Endometrial microvascular endothelial cells (primary cell): ENCODE measurements around the gene ZNF480. TPM values are rescaled to one million over a fixed set of nuclear protein-coding genes. Genes with fewer than 3 reads are reported as not detected.
"Not testable (repeated sequence)": the region's sequence is repeated elsewhere in the genome, so short reads cannot be mapped to it uniquely, and the experiment has no call there.

Source experiments
- in situ Hi-C: cut with HindIII; loops from 2 replicates; pipeline ENCODE4 v1.10.0; 2017; ENCODE audit warnings: low sequenced_read_pairs, low pct_unique_long_range_greater_than_20kb; ENCODE audit errors: inconsistent ontology term
- total RNA-seq: library from RNA; depleted of rRNA; stranded (reverse); fragments of >200 nt; gene quantifications from one replicate; pipeline ENCODE4 v1.2.3, GENCODE V29; 2015; ENCODE audit errors: inconsistent ontology term

Gene ZNF480
- total RNA-seq, result 3.4 TPM

DNA sequence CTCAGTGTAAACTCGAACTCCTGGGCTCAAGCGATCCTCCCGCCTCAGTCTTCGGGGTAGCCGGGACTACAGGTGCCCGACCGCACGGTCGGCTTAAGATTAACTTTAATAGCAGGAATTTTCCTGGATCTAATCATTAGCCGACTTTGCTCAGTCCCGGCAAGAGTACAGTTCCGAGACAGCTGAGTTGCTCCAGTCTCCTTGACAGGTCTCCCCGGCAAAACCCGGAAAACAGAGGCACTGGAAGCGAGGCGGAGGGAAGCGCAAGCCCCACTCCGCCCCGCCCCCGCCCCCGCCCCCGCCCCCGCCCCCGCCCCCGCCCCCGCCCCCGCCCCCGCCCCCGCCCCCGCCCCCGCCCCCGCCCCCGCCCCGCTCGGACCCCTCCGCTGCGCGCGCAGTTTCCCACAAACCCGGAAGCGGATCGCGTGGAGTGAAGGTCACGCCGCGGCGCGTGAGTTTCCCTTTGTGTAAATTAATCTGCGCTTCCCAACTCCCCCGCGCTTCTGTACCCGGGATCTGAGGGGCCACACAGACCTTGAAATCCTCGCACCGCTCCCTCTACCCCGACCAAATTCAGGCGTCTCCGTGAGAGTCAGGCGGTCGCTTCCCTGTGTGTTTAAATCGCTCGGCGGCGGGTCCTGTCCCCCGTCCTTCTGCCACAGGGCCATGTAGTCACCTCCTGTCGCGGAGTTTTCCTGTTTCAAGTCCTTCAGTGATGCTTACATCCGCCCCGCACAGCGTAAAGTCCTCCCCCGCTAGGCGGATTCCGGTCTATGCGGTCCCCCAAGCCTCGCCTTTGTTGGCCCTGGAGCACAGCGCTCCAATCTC is at the start of gene ZNF480:
TSS of gene ZNF480 (plus strand) at position 397 of the 828 bp plus-strand sequence. CDS start 3,244 bp downstream, outside the sequence.
- in situ Hi-C loops, result no loop called here

DNA sequence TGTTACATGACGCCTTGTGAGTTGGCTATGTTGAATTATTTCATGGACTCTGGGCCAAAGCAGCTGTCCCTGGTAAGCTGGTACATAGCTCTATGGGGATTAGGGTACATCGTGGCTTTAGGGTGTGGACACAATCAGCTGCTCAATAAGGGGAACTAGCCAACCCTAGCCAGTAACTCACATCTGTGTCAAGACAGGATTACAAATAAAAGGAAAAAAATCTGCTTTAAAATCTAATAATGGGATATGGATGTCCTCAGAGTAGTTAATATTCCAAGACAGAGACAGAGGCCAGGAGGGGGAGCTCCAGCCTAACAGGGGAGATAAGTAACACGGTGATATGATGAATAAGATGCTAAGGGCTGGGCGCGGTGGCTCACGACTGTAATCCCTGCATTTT is 48.7 kb upstream of the ZNF480 start:
- in situ Hi-C loops, result no loop called here

DNA sequence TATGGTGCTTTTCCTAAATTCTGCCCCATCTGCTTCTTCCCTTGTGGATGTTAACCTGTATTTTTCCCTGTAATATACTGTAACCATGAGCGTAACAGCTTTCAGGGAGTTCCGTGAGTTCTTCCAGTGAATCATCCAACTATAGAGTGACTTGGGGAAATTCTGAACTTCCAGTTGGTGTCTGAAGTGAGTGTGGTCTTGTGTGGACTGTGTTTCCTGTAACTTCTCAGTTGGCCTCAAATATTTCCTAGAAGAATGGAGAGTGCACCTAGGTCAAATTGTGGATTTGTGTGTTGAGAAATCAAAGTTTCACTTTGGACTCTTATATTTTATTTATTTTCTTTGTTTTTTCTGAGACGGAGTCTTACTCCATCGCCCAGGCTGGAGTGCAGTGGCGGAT is 38.5 kb upstream of the ZNF480 start:
- in situ Hi-C loops, result no loop called here

DNA sequence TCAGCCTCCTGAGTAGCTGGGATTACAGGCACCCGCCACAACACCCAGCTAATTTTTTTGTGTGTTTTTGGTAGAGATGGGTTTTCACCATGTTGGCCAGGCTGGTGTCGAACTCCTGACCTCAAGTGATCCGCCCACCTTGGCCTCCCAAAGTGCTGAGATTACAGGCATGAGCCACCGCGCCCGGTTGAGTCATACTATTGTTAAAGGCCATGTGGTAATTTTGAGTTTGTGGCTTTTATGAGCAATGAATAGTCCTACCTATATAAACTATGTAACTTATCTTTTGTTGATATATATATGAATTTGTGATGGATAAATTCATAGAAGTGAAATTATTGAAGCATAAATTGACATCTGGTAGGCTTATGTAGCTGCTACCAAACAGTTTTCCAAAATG is 31.4 kb upstream of the ZNF480 start:
- in situ Hi-C loops, result not testable (repeated sequence)

DNA sequence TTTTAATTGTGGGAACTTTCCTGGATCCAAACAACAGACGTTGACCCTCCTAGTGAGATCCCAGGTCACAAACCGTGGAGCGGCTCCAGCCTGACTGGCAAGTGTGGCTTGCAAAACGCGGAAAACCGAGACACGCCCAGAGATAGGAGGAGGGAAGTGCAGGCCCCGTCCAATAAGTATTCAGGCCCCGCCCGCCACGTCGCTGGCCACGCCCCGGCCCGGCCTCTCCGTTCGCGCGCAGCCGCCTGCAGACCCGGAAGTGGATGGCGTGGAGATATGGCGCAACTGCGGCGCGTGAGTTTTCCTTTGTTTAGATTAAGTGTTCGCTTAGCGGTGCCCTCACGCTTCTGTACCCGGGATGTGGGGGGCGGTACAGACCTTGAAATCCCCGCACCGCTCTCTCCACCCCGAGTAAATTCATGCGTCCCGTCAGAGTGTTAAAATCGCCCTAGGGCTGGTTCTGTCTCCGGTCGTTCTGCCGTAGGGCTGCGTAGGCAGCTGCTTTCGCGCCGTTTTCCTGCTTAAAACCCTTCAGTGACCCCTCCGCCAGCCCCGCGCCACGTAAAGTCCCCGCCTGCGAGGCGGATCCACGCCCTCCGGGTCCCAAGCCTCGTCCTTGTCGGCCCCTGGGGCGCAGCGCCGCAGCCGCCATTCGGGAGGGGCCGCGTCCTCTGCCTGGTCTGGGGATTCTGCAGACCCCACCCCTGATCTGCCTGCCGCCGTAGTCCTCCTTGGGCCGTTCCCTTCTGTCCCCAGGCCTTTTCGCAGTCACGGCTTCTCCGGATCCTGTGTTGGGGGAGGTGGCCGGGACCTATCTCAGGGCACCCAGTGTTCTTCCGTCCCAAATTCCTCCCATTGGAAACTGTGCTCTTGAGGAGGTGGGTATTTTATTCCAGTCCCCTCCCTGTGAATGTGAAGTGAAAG is 27.4 kb upstream of the ZNF480 start, which contains the start of gene ZNF766:
TSS of gene ZNF766 (plus strand) at position 250 of the 924 bp plus-strand sequence. CDS start at position 277, 27 bp downstream.
- in situ Hi-C loops, result no loop called here

DNA sequence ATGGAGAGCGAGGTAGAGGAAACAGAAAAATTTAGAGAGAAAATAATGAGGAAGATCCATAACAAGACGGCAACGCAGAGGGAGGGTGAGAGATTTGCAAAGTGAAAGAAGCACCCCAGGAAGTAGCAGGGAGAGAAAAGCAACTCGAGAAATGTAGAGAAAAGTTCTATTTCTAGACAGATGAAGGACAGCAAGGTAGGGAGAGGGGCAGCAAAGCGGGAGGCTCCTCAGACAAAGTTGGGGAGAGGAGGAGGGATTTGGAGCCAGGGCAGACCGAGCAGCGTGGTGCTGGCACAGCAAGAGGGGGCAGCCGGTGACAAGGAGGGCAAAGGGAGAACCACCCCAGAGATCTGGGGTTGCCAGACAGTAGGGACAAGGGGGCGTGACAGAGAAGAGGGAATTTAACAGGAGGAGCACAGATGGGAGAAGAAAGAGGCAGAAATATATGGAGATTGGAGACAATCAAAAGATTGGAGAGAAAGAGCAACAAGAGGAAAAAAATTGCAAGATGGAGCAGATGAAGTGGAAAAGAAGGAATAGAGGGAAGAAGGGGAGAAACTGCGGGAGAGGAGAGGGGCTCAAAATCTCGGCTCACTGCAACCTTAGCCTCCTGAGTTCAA is 26.6 kb upstream of the ZNF480 start:
- in situ Hi-C loops, result no loop called here

DNA sequence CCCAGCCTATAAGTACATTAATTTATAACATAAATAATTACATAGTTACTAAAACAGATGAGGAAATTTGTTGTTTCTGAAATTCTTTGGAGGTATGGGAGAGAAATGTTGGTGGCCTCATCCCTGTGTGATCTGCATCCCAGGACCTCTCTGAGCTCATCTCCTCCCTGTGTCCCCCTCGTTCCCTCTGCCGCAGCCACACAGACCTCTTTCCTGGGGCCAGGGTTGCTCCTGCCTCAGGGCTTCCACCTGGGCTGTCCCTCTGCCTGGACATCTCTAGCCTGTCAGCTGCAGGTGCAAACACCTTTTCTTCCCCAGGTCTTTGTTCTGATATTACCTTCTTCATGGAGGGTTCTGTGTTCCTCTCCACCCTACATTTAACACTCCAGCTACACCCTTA is 23.7 kb upstream of the ZNF480 start:
- in situ Hi-C loops, result no loop called here

DNA sequence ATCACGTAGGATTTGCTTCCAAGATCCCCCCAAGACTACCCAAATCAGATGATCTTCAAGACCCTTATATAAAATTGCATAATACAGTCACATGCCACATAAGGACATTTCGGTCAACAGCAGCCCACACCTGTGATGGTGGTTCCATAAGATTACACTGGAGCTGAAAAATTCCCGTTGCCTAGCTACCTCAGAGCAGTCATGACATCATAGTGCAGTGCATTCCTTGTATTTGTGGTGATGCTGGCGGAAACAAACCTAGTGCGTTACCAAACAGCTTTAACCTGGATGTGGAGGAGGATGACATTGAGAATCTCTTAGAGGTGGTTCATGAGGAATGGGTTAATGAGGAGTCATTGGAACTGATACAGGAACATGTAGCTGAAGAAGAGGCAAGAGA is 22.8 kb upstream of the ZNF480 start:
- in situ Hi-C loops, result no loop called here

DNA sequence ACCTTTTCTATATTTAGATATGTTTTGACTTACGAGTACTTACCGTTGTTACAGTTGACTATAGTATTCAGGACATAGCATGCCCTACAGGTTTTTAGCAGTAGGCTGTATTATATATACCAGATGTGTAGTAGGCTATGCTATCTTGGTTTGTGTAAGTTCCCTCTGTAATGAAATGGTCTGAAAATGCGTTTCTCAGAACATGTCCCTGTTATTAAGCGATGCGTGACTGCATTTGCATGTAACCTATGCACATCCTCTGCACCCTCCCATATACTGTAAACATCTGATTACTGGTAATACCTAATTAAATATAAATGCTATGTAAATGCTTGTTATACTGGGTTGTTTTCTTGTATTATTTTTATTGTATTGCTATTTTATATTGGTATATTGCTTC is 21.0 kb upstream of the ZNF480 start:
- in situ Hi-C loops, result no loop called here

DNA sequence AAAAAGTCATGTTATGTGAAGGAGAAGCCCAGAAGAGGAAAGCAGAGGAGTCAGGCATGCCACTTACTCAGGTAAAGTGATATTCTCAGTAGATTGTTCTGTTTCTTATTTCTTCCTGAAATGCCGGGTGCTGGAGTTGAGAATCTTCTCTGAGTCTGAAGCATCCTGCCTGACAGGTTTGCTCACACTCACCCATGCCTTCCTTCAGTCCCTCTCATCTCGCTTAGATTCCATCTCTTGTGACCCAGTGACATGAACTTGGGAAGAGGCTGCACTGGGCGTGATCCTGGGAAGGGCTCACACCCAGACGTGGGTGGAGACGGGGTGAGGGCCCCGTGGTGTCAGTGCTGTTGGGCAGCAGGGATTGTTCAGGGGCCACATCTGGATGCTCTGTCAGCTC is 19.5 kb upstream of the ZNF480 start:
- in situ Hi-C loops, result no loop called here

DNA sequence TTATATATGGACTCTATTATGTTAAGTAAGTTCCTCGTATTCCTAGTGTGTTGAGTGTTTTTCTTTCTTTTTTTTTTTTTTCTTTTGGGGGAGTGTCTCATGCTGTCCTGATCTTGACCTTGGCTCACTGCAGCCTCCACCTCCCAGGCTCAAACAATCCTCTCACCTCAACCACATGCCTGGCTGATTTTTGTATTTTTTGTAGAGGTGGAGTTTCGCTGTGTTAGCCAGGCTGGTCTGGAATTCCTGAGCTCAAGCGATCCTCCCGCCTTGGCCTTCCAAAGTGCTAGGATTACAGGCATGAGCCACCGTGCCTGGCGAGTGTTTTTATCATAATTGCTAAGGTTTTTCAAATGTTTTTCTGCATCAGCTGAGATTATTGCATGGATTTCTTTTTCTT is 10.7 kb upstream of the ZNF480 start:
- in situ Hi-C loops, result no loop called here

DNA sequence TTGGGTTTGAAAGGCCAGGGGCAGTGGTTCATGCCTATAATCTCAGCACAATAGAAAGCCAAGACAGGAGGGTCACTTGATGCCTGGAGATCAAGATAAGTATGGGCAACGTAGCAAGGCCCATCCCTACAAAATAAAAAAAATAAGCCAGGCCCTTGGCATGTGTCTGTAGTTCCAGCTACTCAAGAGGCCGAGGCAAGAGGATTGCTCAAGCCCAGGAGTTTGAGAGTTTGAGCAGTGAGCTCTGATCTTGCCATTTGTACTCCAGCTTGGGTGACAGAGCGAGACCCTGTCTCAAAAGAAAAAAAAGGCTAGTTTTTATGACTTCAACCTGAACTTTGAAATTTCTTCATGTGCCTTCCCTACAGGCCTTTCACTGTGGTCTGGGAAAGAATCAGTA is 5.2 kb upstream of the ZNF480 start:
- in situ Hi-C loops, result no loop called here

DNA sequence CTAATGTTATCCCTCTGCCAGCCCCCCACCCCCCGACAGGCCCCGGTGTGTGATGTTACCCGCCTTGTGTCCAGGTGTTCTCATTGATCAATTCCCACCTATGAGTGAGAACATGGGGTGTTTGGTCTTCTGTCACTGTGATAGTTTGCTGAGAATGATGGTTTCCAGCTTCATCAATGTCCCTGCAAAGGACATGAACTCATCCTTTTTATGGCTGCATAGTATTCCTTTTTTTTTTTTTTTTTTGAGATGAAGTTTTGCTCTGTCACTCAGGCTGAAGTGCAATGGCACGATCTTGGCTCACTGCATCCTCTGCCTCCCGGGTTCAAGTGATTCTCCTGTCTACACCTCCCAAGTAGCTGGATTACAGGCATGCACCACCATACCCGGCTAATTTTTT is 4.0 kb upstream of the ZNF480 start:
- in situ Hi-C loops, result not testable (repeated sequence)

DNA sequence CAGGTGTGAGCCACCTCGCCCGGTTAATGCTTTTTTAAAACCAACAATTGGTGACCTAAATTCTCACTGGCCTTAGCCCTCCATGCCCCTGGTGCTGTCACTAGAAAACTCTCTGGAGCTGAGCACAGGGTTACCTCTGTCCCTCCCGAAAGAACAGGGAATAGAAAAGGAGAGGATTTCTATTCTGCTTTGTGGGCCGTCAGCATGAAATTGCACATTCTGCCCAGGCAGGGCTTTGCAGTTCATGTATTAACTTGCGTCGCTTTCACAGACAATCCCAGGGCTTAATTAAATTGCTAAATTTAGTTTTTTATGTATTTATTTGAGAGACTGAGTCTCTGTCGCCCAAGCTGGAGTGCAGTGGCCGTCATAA is 583 bp upstream of the ZNF480 start:
- in situ Hi-C loops, result no loop called here

DNA sequence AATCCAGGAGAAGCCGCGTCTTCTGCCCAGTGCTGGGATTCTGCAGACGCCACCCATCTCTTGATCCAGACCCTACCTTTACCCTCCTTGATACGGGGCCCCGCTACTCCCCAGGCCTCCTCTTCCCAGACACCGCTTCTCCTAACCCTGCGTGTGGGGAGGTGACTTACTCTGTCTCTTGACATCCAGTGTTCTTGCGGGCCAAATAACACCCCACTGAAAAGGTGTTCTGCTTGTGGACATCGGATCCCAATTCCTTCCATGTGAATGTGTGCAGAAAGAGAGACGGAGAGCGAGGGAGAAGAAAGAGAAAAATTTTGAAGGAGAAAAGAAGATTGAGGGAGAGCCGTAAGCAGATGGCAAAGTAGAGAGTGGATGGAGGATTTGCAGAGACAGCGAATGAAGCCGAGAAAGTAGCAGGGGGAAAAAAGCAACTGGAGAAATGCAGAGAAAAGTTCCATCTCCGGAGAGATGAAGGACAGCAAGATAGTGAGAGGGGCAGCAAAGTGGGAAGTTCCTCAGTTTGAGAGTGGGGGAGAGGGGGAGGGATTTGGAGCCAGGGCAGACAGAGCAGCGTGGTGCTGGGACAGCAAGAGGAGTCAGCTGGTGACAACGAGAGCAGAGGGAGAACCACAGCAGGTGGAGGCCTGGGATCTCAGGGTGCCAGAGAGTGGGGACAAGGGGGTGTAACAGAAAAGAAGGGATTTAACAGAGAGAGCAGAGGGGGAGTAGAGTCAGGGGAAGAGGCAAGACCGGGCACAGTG is 814 bp downstream of the ZNF480 start:
- in situ Hi-C loops, result no loop called here

DNA sequence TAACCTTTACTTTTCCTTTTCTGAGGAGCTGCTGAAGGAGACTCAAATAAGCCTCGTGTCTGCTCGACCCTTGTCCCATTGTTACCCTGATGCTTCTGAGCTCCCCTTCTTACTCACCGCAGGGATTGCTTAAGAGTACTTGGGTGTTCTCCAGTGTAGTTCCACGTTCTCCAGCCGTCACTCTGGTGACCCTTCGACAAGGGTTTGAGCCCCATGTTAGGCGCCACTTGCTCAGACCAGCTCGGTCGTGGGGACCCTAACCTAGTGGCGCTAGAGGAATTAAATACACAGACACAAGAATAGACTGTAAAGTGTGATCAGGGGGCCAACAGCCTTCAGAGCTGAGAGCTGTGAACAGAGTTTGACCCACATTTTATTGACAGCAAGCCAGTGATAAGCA is 10.3 kb downstream of the ZNF480 start:
- in situ Hi-C loops, result no loop called here

DNA sequence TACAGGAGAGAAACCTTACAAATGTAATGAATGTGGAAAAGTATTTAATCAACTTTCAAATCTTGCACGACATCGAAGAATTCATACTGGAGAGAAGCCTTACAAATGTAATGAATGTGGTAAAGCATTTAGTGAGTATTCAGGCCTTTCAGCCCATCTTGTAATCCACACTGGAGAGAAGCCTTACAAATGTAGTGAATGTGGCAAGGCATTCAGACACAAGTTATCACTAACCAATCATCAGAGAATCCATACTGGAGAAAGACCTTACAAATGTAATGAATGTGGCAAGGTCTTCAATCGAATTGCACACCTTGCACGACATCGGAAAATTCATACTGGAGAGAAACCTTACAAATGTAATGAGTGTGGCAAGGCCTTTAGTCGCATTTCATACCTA is 25.5 kb downstream of the ZNF480 start:
- in situ Hi-C loops, result no loop called here

DNA sequence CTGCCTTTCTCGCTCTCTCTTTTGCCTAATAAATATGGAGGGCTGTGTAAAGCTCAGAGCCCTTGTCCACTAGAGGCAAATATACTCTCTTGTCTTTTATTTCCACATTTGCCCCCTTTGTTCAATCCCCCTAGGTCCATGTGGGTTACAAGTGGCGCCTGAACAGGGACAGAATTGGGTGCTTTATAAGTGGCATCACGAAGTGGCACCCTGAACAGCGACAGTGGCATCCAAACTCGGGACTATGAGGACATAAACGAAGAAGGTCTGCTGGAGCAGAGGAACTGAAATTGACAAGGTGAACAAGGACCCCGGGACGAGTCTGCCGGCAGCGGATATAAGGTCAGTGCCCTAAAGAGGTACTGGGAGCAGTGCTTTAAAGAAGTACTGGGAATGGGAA is 34.8 kb downstream of the ZNF480 start:
- in situ Hi-C loops, result no loop called here

DNA sequence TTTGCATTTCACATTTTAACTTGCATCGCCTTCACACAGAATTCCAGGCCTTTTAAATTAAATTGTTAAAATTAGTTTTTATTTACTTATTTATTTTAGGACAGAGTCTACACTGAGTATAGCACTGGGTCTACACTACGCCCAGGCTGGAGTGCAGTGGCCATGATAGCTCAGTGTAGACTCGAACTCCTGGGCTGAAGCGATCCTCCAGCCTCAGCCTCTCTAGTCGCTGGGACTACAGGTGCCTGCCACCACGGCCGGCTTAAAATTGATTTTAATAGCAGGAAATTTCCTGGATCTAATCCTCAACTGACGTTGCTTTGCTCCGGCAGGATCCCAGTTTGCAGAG is 38.8 kb downstream of the ZNF480 start:
- in situ Hi-C loops, result no loop called here
